AML-193 (cell line): ENCODE data around the gene KRTAP2-2.
"Not testable (repeated sequence)": the region's sequence is repeated elsewhere in the genome, so short reads cannot be mapped to it uniquely, and the experiment has no call there.

ENCODE experiments used
- DNase-seq, 2 experiments: peaks; one replicate each; lab custom pipeline; 2025; lab: John Stamatoyannopoulos, UW

Gene KRTAP2-2

GRCh38 chr17:41064301-41064700 lies 9.3 kb upstream of the KRTAP2-2 start:
- DNase-seq, result no peak

- DNase-seq, result no peak
Measured at GRCh38 chr17:41063449-41063848, 8.4 kb upstream of the KRTAP2-2 start.

- DNase-seq, result no peak
Measured at GRCh38 chr17:41061964-41062363, 6.9 kb upstream of the KRTAP2-2 start.

GRCh38 chr17:41060052-41060604 lies 5.1 kb upstream of the KRTAP2-2 start, which contains the start of gene KRTAP2-3:
Gene KRTAP2-3 (minus strand): TSS chr17:41060114. CDS start chr17:41060050, 64 bp downstream.
- DNase-seq, result no peak

GRCh38 chr17:41059276-41060051 lies 4.4 kb upstream of the KRTAP2-2 start:
- DNase-seq, result not testable (repeated sequence)

- DNase-seq, result no peak
Measured at GRCh38 chr17:41058741-41059140, 3.7 kb upstream of the KRTAP2-2 start.

- DNase-seq, result no peak
Measured at GRCh38 chr17:41057547-41057946, 2.5 kb upstream of the KRTAP2-2 start.

GRCh38 chr17:41054556-41054955 lies 474 bp downstream of the KRTAP2-2 start:
- DNase-seq, result not testable (repeated sequence)

- no peak for DNase-seq
Measured at GRCh38 chr17:41054025-41054424, 1.0 kb downstream of the KRTAP2-2 start.

- no peak for DNase-seq
Measured at GRCh38 chr17:41052566-41052965, 2.5 kb downstream of the KRTAP2-2 start.

GRCh38 chr17:41049110-41049509 lies 5.9 kb downstream of the KRTAP2-2 start:
- DNase-seq, result no peak

GRCh38 chr17:41048441-41048840 lies 6.6 kb downstream of the KRTAP2-2 start:
- no peak for DNase-seq

GRCh38 chr17:41046735-41047465 lies 8.1 kb downstream of the KRTAP2-2 start, which contains the start of gene KRTAP2-1:
Gene KRTAP2-1 (minus strand): TSS chr17:41047316. CDS start chr17:41047267, 49 bp downstream.
- DNase-seq, result not testable (repeated sequence)

- no peak for DNase-seq
Measured at GRCh38 chr17:41042953-41043352, 12.1 kb downstream of the KRTAP2-2 start.

- DNase-seq, result not testable (repeated sequence)
Measured at GRCh38 chr17:41040783-41041571, 14.1 kb downstream of the KRTAP2-2 start, which contains the start of gene KRTAP1-1. Gene KRTAP1-1 (minus strand): TSS chr17:41041450. CDS start chr17:41041397, 53 bp downstream.

GRCh38 chr17:41037853-41038350 lies 17.1 kb downstream of the KRTAP2-2 start:
- DNase-seq, result no peak

- not testable (repeated sequence) for DNase-seq
Measured at GRCh38 chr17:41034346-41034935, 20.6 kb downstream of the KRTAP2-2 start, which contains the start of gene KRTAP1-3. Gene KRTAP1-3 (minus strand): TSS chr17:41034874. CDS start chr17:41034821, 53 bp downstream.

- DNase-seq, result no peak
Measured at GRCh38 chr17:41029633-41030245, 25.3 kb downstream of the KRTAP2-2 start, which contains the start of gene KRTAP1-4. Gene KRTAP1-4 (minus strand): TSS chr17:41030195. CDS start chr17:41030078, 117 bp downstream.

- no peak for DNase-seq
Measured at GRCh38 chr17:41026715-41027471, 28.1 kb downstream of the KRTAP2-2 start, which contains the start of gene KRTAP1-5. Gene KRTAP1-5 (minus strand): TSS chr17:41027208. CDS start chr17:41027155, 53 bp downstream.
